Dermis microvascular lymphatic vessel endothelial cell (primary cell): ENCODE data around the gene PARP16. TPM values are rescaled to one million over a fixed set of nuclear protein-coding genes. Genes with fewer than 3 reads are reported as not detected.
A peak's percentile ranks its signal among the peaks of the same experiment; 100 is the strongest.

Experiments used
- DNase-seq, 2 donors: peaks; one replicate each; pipeline versions ENCODE4 v3.0.0 to v3.0.0-alpha.2; 2010; ENCODE audit warnings: low read depth in 2 of 2
- total RNA-seq: library from RNA; depleted of rRNA; stranded (reverse); fragments of >200 nt; gene quantifications from 2 replicates; pipeline ENCODE4 v1.2.1, GENCODE V29; 2014

PARP16 gene
- total RNA-seq, 1 donor from 2014 or later = 1.8 TPM

- DNase-seq = no peak
Observed at GRCh38 chr15:65278480-65278879, 8.2 kb downstream of the PARP16 start.

GRCh38 chr15:65277015-65277414 is 9.7 kb downstream of the PARP16 start:
- no peak for DNase-seq

GRCh38 chr15:65275728-65276126 is 11.0 kb downstream of the PARP16 start:
- DNase-seq = peak in 1 of 2 donors; percentile 8

- no peak for DNase-seq
Observed at GRCh38 chr15:65275104-65275727, 11.5 kb downstream of the PARP16 start.

DNA sequence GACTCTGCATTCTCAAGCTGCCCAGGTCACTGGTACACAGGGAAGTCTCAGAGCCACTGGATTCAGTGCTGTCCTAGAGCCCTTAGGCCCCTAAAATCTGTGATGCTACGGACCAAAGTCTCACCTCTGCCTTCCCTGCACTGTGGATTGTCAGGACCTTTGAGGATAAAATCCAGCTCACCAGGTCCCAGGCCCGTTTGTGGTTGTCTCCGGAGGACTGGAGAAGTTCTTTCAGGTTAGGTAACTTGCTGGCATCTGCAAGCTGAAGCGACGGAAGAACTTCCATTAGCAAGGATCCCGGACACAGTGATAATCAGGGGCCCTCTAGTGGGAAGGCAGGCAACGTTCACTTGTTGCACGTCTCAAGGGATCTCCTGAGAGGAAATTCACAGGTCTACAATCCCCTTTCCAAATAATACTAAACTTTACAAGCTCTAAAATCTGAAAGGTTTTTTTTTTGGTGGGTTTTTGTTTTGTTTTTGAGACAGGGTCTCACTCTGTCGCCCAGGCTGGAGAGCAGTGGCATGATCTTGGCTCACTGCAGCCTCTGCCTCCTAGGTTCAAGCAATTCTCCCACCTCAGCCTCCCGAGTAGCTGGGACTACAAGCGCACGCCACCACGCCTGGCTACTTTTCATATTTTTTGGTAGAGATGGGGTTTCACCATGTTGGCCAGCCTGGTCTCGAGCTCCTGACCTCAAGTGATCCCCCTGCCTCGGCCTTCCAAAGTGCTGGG is 15.7 kb downstream of the PARP16 start:
- peak in 1 of 2 donors; percentile 62 for DNase-seq

- DNase-seq = no peak
Observed at GRCh38 chr15:65268411-65268810, 18.3 kb downstream of the PARP16 start.

DNA sequence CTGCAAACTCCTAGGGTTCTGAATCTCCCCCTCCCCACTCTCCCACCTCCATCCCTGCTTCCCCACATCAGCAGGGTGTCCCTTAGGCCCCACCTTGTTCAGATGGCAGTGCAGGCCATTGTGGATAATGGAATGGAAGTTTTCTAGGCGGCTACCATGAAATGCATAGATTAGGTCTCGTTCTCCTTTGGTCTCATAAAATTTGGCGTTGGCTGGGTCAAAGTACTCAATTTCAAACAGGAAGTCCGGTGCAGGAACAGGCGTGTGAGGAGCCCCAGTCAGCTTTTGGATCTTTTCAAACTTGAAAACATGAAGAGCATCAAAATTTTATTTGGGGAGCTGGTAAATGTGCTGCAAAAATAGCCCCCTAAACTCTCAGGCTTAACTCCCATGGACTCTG is 20.2 kb downstream of the PARP16 start:
- no peak for DNase-seq

DNA sequence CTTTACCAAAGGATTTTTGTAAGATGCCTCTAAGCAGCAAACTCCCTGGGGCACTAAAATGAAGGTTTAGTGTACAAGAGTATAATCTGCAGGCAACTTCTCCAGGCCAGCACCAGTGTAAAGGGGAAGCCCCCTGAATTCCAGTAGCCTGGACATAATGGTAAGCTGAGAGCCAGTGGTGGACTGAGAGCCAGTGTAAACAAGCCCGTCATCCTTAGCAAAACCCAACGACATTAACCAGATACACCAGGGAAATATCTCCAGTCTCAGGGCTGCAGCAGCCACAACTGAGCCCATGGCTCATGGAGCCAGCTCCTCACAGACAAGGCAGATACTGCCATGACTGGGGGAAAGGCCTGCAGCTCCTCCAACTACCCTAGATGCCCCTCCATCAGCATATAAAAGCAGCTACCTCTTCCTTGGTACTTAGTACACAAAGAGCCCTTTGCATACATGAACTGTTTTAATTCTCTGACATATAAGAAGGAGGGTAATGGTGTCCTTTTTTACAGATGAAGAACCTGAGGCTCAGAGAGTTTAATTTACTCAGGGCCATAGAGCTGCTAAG is 21.7 kb downstream of the PARP16 start:
- no peak for DNase-seq

DNA sequence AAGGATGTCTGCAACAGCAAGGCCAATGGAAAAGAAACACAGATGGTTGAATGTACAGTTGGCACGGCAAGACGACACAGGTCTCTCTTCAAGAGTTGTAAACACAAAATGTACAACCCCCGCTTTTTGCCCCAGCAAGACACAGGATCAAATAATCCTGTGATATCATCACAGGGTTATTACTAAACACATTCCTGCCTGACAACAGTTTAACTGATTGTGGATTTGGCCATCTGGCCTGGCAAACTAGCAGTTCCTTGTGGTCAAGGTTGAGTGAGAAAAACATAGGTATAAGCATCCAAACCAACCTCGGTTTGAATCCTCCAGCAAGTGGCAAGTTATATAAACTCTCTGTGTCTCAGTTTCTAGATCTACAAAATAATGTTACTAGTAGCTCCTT is 23.4 kb downstream of the PARP16 start:
- DNase-seq = no peak

DNA sequence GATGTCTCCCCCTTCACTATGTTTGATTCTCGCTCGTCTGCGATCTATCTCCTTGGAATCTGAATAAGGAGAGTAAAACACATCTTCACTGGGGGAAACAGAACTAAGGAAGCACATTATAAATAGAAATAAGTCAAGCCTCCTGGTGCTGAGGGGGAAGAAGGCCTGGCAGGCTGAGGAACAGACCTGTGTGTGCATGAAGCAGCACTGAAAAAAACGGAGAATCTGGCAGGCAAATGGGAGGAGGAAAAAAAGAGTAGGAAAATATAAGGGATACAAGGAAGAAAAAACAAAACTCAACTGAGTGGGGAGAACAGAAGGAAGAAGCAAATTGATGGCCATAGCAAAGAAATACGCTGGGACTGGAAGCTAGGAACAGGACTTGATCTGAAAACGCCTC is 25.7 kb downstream of the PARP16 start:
- no peak for DNase-seq

- DNase-seq = no peak
Observed at GRCh38 chr15:65259367-65259797, 27.3 kb downstream of the PARP16 start.

- DNase-seq = no peak
Observed at GRCh38 chr15:65258375-65259262, 28.1 kb downstream of the PARP16 start.

DNA sequence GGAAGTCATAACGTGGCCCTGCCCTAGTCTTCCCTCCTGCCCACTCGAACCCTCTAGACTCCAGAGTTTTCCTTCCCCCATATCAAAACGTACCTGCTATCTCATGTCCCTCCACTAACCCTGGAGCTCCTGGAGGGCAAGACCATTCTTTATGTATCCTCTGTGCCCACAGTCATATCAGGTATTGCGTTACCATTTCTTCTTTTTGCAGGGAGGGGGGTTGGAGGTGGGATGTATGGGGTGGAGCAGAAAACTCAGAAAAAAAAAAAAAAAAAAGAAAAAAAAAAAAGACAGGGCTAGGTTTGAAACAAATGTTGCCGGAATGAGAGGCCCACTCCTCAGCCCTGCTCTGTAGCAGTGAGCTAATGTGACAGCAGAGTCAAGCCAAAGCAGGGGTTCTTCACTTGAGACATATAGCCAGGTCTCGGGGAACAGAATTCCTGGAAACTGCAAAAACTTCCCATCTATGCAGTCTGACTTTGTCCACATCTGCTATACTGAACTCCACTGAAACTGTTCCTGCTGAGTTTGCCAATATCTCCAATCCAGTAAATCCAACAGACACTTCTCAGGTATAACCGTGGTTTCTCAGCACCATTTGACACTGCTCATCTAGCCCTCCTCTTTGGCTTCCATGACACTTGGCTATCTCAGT is 31.1 kb downstream of the PARP16 start:
- no peak for DNase-seq

DNA sequence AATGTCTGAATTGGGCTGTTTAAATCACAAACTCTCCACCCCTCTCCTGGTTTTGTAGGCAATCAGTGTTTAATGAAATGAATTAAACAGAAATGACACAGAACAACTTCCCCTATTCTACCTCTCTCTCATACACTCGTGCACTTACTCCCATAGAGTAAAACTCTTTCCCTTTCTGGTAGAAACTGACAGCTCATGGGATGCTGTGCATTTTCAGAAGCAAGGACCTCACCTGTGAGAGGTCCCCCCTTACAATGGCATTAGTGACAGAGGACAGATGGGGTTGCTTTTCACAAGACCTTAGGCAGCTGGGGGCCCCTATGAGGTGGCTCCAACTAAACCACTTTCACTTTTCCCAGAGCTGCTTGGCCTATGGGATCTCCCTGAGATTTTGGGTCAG is 31.9 kb downstream of the PARP16 start:
- no peak for DNase-seq

DNA sequence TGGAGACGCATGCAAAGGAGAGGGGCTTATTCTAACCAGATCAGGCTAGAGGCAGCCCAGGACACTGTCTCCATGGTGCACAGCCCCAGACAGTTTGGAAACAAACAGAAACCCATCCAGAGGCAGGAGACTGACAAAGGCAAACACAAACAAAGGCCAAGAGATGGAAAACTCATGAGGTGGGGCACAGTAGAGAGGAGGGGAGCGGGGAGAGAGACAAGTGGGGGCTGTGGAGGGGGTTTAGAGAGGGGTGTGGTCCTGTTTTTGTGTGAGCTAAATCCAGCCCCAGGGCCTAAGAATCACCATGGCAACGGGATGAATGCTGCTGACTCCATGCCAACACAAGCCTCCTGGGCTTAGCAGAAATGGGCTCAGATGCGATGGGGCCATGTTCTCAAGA is 32.3 kb downstream of the PARP16 start:
- DNase-seq = no peak

DNA sequence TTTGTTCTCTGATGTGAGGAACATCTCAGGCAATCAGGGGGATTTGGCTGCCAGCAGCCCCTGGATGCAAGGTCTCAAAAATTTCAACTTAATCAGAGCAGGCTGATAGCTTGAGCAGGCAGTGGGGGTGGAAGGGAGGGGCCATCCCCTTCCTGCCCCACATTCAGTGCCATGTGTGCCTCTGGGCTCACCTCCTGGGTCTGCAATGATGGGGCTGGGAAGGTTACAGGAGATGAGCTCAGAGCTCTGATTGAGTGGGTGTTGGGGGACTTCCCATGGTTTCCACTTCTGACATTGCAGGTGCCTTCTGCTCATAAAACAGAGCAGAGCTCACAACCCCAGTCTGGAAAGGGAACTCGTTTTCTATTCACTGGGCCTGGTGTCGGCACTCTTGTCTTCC is 37.0 kb downstream of the PARP16 start:
- no peak for DNase-seq

DNA sequence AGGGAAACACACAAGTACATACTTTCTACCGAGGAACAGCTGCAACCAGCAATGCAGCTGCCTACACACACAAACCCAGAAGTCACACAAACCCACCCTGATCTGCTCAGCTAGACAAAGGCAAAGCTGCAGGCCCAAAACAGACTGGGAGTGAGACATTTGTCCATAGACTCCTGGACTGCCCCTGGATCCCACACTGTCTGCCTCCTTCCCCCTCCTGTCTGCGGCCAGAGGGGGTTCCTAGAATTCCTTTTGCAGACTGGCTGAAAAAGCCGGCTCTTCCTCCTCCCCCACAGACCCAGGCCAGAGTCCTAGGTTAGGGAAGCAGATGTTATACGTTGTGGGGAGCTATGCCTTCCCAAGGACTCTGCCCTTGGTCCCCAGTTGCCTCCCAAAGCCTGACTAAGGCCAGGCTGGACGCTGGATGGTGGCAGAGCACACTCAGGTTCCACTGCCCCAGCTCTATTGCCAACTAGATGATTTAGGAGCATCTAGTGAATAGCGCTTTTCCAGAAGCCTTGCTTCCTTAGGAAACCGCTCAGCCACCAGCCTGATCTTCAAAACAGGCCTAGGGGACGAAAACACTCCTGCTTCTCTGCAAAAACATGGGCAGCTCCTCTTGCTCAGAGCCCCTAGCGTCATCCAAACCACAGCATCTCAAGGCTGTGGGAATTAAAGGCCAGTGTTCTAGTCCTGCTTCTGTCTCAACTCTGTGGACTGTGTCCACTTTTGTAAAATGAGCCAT is 38.0 kb downstream of the PARP16 start:
- no peak for DNase-seq

DNA sequence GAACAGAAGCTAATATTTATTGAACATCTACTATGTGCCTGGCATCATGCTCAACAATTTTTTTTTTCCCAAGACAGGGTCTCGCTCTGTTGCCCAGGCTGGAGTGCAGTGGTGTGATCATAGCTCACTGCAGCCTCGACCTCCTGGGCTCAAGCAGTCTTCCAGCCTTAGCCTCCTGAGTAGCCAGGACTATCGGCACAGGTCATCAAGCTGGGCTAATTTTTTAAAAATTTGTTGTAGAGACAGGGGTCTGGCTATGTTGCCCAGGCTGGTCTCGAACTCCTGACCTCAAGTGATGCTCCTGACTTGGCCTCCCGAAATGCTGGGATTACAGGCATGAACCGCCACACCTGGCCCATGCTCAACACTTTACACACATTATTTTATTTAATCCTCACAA is 39.7 kb downstream of the PARP16 start:
- DNase-seq = no peak

DNA sequence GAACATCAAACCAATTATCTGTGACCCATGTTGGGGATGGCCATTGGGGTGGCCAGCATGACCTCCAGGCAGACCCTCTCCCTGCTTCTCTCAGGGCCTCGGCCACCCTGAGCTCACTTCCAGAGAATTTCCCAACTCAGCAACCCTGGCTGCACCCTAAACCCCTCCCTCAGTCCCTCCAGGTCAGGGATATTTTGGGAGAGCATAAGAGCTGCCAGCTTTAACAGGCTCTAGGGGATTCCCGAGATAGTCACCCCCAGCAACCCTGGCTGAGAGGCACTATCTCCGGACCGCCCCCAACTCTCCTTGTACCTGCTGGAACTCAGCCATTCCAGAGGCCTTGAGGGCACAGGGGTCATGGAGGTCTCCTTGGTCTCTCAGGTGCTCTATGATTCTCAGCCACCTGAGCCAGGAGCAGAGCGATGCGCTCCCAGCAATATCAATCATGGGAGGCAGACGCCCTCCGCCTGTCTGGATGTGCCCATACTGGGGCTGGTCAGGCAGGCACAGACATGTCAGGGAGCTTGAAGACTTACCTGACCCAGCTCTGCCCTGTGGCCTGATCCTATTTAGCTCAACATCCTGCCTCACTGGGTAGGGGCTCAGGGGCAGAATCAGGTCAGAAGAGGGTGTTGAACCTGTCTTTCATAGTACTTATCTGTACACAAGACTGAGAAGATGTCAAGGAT is 40.5 kb downstream of the PARP16 start:
- no peak for DNase-seq
